ENCODE results near the gene TSPAN3. TPM values are rescaled to one million over a fixed set of nuclear protein-coding genes. Genes with fewer than 3 reads are reported as not detected.

TSPAN3 gene
- total and polyA plus RNA-seq, 10 of the 15 experiments (the other 5 are each of a cell fraction or from before 2014, with no cell fraction given) = 18.9 to 114 (median 57.2) TPM

DNA sequence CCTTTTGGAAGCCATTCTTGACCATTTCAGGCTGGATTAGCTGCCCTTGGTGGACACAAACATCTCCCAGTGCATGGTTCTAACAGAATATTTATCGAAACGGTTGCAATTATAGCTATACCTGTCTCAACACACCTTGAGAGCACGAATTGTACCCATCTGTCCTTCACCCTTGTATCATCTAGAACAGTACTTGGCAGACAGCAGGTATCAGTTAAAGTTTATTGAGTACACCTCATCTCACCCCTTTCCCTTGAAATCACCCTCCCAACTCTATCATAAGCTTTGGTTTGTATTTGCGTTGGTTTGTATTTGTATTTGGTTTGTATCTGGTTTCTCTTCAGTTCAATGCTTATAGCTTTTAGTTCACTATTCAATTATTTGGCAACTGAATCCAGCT is 12.4 kb downstream of the TSPAN3 start:
- POLR2A ChIA-PET = interaction anchor here (0.5 to 1.4 kb wide), 3 partner anchors 8 to 27 kb away, joined by 3 to 4 read pairs (median 4); no protein-coding TSS in a partner anchor
- Histone ChIP-seq H3K4me1 (ENCODE audit: control insufficient read depth, insufficient read depth, low read length) (peaks cover 10% of the 10 kb centered on the region), H3K27ac (ENCODE audit: control insufficient read depth, insufficient read depth) (no peak overlapping the region), H4K20me1 (ENCODE audit: control insufficient read depth, insufficient read depth) (no peaks in the 10 kb centered on the region), H3K79me2 (ENCODE audit: control insufficient read depth, insufficient read depth, low read length) (peaks cover 22% of the 10 kb centered on the region), H3K4me3 (no peak overlapping the region), H3K27me3 (replicated peaks in 1 of 2; ENCODE audit: control insufficient read depth in 2 of 2, insufficient read depth in 2 of 2, low read length in 1 of 2) (no peaks in the 10 kb centered on the region), H3K9ac (ENCODE audit: control insufficient read depth, insufficient read depth, low read length) (no peak overlapping the region), H3K9me3 (replicated peaks; ENCODE audit: control insufficient read depth, insufficient read depth, low read length) (no peaks in the 10 kb centered on the region), H3K4me2 (ENCODE audit: control insufficient read depth, insufficient read depth) (no peak overlapping the region), H2AFZ (ENCODE audit: control insufficient read depth, low read depth, low read length) (no peak overlapping the region), H3K36me3 (ENCODE audit: control insufficient read depth in 2 of 2, insufficient read depth in 2 of 2, low read length in 1 of 2) (no peaks in the 10 kb centered on the region)
- SMC1A ChIA-PET (ENCODE audit: uncharacterized antibody, unreplicated experiment) = interaction anchor here (0.7 to 1.2 kb wide), 4 partner anchors 9 to 266 kb away, joined by 3 to 4 read pairs (median 4); no protein-coding TSS in a partner anchor
- in situ Hi-C loops (cut with MboI) = no loop called here
- RAD21 ChIA-PET (ENCODE audit: unreplicated experiment) = interaction anchor here (0.6 to 1.1 kb wide), 3 partner anchors 43 to 546 kb away, joined by 3 to 4 read pairs (median 4); no protein-coding TSS in a partner anchor
- DNase-seq (ENCODE audit: low read depth, low spot score) = no peak
- intact Hi-C loops (cut with micrococcal nuclease; ENCODE audit: unreplicated experiment) = no loop called here
- no TSS peak for BruUV-seq (replicated peaks)
- 92% methylated on average over 4 of the region's 4 CpGs for WGBS (ENCODE audit: insufficient coverage, insufficient replicate concordance, low lambda C conversion rate, missing lambda C conversion rate)
- FAIRE-seq = no peak
- CTCF ChIA-PET = interaction anchor here (1.0 to 1.4 kb wide), 3 partner anchors 9 to 49 kb away, joined by 3 to 4 read pairs (median 3); no protein-coding TSS in a partner anchor
- no peak for ATAC-seq
- TF ChIP-seq BCL3 (IDR thresholded peaks at IDR 0.05; ENCODE audit: borderline replicate concordance, insufficient read depth, low read depth, low read length, poor library complexity, severe bottlenecking) (no peak), FOXM1 (IDR thresholded peaks at IDR 0.05; ENCODE audit: low read depth, low read length) (no peak), SMARCA5 (IDR thresholded peaks at IDR 0.05) (no peak), CEBPB (IDR thresholded peaks at IDR 0.05; ENCODE audit: borderline replicate concordance in 1 of 2, low read depth in 2 of 2, low read length in 2 of 2) (no peak), JUNB (IDR thresholded peaks at IDR 0.05) (no peak), TCF7 (IDR thresholded peaks at IDR 0.05; ENCODE audit: borderline replicate concordance) (no peak), CUX1 (IDR thresholded peaks at IDR 0.05; ENCODE audit: insufficient replicate concordance, low read depth, low read length) (no peak), SREBF2 (IDR thresholded peaks at IDR 0.05; ENCODE audit: low read length) (no peak), CHD4 (IDR thresholded peaks at IDR 0.05) (no peak), BCL11A (IDR thresholded peaks at IDR 0.05; ENCODE audit: low read depth, low read length) (no peak), CHD1 (IDR thresholded peaks at IDR 0.05; ENCODE audit: low read depth, low read length) (no peak), SRF (IDR thresholded peaks at IDR 0.05; ENCODE audit: low read depth in 2 of 2, low read length in 2 of 2) (no peak), ETV6 (conservative IDR thresholded peaks at IDR 0.05 in 1 of 2, IDR thresholded peaks at IDR 0.05 in 1 of 2; ENCODE audit: borderline replicate concordance in 1 of 2, low read depth in 1 of 2) (no peak)
- TF ChIP-seq, protein P1, sequence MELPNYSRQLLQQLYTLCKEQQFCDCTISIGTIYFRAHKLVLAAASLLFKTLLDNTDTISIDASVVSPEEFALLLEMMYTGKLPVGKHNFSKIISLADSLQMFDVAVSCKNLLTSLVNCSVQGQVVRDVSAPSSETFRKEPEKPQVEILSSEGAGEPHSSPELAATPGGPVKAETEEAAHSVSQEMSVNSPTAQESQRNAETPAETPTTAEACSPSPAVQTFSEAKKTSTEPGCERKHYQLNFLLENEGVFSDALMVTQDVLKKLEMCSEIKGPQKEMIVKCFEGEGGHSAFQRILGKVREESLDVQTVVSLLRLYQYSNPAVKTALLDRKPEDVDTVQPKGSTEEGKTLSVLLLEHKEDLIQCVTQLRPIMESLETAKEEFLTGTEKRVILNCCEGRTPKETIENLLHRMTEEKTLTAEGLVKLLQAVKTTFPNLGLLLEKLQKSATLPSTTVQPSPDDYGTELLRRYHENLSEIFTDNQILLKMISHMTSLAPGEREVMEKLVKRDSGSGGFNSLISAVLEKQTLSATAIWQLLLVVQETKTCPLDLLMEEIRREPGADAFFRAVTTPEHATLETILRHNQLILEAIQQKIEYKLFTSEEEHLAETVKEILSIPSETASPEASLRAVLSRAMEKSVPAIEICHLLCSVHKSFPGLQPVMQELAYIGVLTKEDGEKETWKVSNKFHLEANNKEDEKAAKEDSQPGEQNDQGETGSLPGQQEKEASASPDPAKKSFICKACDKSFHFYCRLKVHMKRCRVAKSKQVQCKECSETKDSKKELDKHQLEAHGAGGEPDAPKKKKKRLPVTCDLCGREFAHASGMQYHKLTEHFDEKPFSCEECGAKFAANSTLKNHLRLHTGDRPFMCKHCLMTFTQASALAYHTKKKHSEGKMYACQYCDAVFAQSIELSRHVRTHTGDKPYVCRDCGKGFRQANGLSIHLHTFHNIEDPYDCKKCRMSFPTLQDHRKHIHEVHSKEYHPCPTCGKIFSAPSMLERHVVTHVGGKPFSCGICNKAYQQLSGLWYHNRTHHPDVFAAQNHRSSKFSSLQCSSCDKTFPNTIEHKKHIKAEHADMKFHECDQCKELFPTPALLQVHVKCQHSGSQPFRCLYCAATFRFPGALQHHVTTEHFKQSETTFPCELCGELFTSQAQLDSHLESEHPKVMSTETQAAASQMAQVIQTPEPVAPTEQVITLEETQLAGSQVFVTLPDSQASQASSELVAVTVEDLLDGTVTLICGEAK (IDR thresholded peaks at IDR 0.05; ENCODE audit: borderline replicate concordance) = no peak
